ENCODE measurements around the gene NDUFA13.

DNA sequence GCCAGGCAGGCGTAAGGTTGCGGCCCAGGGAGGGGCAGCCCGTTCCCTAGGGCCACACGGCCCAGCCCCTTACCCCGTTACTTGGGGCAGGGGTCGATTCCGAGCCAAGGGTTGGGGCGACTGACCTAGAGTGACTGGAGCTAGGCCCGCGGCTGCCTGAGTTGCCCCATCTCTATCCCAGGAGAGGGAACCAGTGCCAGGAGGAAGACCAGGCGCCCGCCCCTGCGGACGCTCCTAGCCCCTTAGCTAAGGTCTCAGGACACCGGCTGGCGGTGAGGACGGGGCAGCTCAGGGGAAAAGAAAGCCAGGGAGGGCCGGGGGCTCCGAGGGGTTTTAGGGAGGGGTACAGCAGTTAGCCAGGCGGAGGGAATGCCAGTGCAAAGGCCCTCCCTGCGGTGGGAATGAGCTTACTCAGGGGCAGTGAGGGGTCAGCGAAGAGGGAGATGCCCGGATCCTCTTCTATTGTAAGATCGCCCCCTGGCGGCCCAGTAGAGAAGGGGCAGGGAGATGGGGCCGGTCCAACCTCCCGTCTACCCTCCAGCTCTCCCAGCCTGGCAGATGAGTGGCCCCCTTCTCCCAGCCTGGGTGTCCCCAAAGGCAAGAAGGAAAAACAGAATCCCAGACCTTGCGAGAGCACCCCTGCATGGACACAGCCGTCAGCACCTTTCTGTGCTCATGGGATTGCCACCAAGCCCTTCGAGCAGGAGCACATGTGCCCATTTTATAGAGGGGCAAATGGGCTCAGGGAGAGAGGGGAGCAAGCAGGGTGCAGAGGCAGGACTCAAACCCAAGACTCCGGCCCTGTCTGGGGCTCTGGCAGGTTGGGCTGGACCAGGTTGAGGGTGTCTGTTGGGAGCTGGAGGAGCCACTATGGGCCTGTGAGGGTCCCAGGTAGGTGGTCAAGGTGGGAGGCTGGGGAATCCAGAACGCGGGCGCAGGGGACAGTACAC lies 38.3 kb downstream of the NDUFA13 start:
- TF ChIP-seq, protein P1, sequence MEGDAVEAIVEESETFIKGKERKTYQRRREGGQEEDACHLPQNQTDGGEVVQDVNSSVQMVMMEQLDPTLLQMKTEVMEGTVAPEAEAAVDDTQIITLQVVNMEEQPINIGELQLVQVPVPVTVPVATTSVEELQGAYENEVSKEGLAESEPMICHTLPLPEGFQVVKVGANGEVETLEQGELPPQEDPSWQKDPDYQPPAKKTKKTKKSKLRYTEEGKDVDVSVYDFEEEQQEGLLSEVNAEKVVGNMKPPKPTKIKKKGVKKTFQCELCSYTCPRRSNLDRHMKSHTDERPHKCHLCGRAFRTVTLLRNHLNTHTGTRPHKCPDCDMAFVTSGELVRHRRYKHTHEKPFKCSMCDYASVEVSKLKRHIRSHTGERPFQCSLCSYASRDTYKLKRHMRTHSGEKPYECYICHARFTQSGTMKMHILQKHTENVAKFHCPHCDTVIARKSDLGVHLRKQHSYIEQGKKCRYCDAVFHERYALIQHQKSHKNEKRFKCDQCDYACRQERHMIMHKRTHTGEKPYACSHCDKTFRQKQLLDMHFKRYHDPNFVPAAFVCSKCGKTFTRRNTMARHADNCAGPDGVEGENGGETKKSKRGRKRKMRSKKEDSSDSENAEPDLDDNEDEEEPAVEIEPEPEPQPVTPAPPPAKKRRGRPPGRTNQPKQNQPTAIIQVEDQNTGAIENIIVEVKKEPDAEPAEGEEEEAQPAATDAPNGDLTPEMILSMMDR (IDR thresholded peaks at IDR 0.05; ENCODE audit: insufficient read depth, low read length, poor library complexity, severe bottlenecking): peak; percentile 79
- no peak for TF ChIP-seq EZH2phosphoT487 (conservative IDR thresholded peaks at IDR 0.05; ENCODE audit: low read length)
